ENCODE measurements around the gene CAPZA1. TPM values are rescaled to one million over a fixed set of nuclear protein-coding genes. Genes with fewer than 3 reads are reported as not detected.

CAPZA1 gene
- total RNA-seq, 2 experiments from 2014 or later = 231 to 242 TPM

- Mint-ChIP-seq H3K36me3 (ENCODE audit: low read depth) (peaks cover 7% of the 10 kb centered on the region), H3K27me3 (ENCODE audit: low read depth) (no peaks in the 10 kb centered on the region), H3K4me3 (no peak overlapping the region), H3K27ac (no peak overlapping the region), H3K4me1 (ENCODE audit: low read depth) (peaks cover 4% of the 10 kb centered on the region), H3K9me3 (no peaks in the 10 kb centered on the region)
- CTCF ChIA-PET = no interaction called here
- no peak for DNase-seq
- intact Hi-C loops (cut with micrococcal nuclease) = no loop called here
Measured at GRCh38 chr1:112686835-112687234, 67.2 kb downstream of the CAPZA1 start.

GRCh38 chr1:112687361-112687760, 67.7 kb downstream of the CAPZA1 start:
- CTCF ChIA-PET = no interaction called here
- peaks cover 4% of the 10 kb centered on the region for H3K4me1 Mint-ChIP-seq (ENCODE audit: low read depth)
- intact Hi-C loops (cut with micrococcal nuclease) = no loop called here
- H3K4me3 Mint-ChIP-seq = no peak overlapping the region
- no peak for DNase-seq
- H3K27ac Mint-ChIP-seq = no peak overlapping the region
- peaks cover 5% of the 10 kb centered on the region for H3K36me3 Mint-ChIP-seq (ENCODE audit: low read depth)
- no peaks in the 10 kb centered on the region for H3K27me3 Mint-ChIP-seq (ENCODE audit: low read depth)
- no peaks in the 10 kb centered on the region for H3K9me3 Mint-ChIP-seq

GRCh38 chr1:112687785-112688496, 68.3 kb downstream of the CAPZA1 start:
- Mint-ChIP-seq H3K4me1 (ENCODE audit: low read depth) (peaks cover 2% of the 10 kb centered on the region), H3K36me3 (ENCODE audit: low read depth) (peaks cover 7% of the 10 kb centered on the region), H3K27ac (no peak overlapping the region), H3K9me3 (no peaks in the 10 kb centered on the region), H3K27me3 (ENCODE audit: low read depth) (no peaks in the 10 kb centered on the region), H3K4me3 (no peak overlapping the region)
- CTCF ChIA-PET = no interaction called here
- intact Hi-C loops (cut with micrococcal nuclease) = no loop called here
- no peak for DNase-seq

- no peaks in the 10 kb centered on the region for H3K27me3 Mint-ChIP-seq (ENCODE audit: low read depth)
- H3K9me3 Mint-ChIP-seq = no peaks in the 10 kb centered on the region
- CTCF ChIA-PET = no interaction called here
- H3K27ac Mint-ChIP-seq = no peak overlapping the region
- intact Hi-C loops (cut with micrococcal nuclease) = no loop called here
- no peak for DNase-seq
- peaks cover 8% of the 10 kb centered on the region for H3K36me3 Mint-ChIP-seq (ENCODE audit: low read depth)
- no peak overlapping the region for H3K4me3 Mint-ChIP-seq
- peaks cover 2% of the 10 kb centered on the region for H3K4me1 Mint-ChIP-seq (ENCODE audit: low read depth)
Measured at GRCh38 chr1:112688781-112689193, 69.2 kb downstream of the CAPZA1 start.

GRCh38 chr1:112689196-112689841, 69.7 kb downstream of the CAPZA1 start:
- intact Hi-C loops (cut with micrococcal nuclease) = no loop called here
- Mint-ChIP-seq H3K27me3 (ENCODE audit: low read depth) (no peaks in the 10 kb centered on the region), H3K36me3 (ENCODE audit: low read depth) (peaks cover 8% of the 10 kb centered on the region), H3K27ac (no peak overlapping the region), H3K4me1 (ENCODE audit: low read depth) (peaks cover 2% of the 10 kb centered on the region), H3K4me3 (no peak overlapping the region), H3K9me3 (no peaks in the 10 kb centered on the region)
- no peak for DNase-seq
- CTCF ChIA-PET = no interaction called here

GRCh38 chr1:112689842-112690237, 70.2 kb downstream of the CAPZA1 start:
- no peak overlapping the region for H3K27ac Mint-ChIP-seq
- CTCF ChIA-PET = no interaction called here
- H3K9me3 Mint-ChIP-seq = no peaks in the 10 kb centered on the region
- H3K36me3 Mint-ChIP-seq (ENCODE audit: low read depth) = peaks cover 8% of the 10 kb centered on the region
- intact Hi-C loops (cut with micrococcal nuclease) = no loop called here
- H3K27me3 Mint-ChIP-seq (ENCODE audit: low read depth) = no peaks in the 10 kb centered on the region
- DNase-seq = no peak
- H3K4me3 Mint-ChIP-seq = no peak overlapping the region
- H3K4me1 Mint-ChIP-seq (ENCODE audit: low read depth) = peaks cover 2% of the 10 kb centered on the region

- peaks cover 8% of the 10 kb centered on the region for H3K36me3 Mint-ChIP-seq (ENCODE audit: low read depth)
- no peaks in the 10 kb centered on the region for H3K9me3 Mint-ChIP-seq
- no peak for DNase-seq
- H3K27me3 Mint-ChIP-seq (ENCODE audit: low read depth) = no peaks in the 10 kb centered on the region
- CTCF ChIA-PET = interaction anchor here (1.3 to 1.7 kb wide), 3 partner anchors 12 to 323 kb away, joined by 3 to 5 read pairs (median 4); no protein-coding TSS in a partner anchor
- no peaks in the 10 kb centered on the region for H3K4me1 Mint-ChIP-seq (ENCODE audit: low read depth)
- no peak overlapping the region for H3K4me3 Mint-ChIP-seq
- no peak overlapping the region for H3K27ac Mint-ChIP-seq
- intact Hi-C loops (cut with micrococcal nuclease) = no loop called here
Measured at GRCh38 chr1:112692681-112693080, 73.0 kb downstream of the CAPZA1 start.

GRCh38 chr1:112693821-112694220, 74.2 kb downstream of the CAPZA1 start:
- no peaks in the 10 kb centered on the region for H3K4me1 Mint-ChIP-seq (ENCODE audit: low read depth)
- no peak overlapping the region for H3K27ac Mint-ChIP-seq
- H3K4me3 Mint-ChIP-seq = no peak overlapping the region
- H3K27me3 Mint-ChIP-seq (ENCODE audit: low read depth) = no peaks in the 10 kb centered on the region
- peaks cover 5% of the 10 kb centered on the region for H3K36me3 Mint-ChIP-seq (ENCODE audit: low read depth)
- CTCF ChIA-PET = interaction anchor here (1.6 to 1.7 kb wide), 2 partner anchors 10 to 14 kb away, joined by 4 to 5 read pairs; no protein-coding TSS in a partner anchor
- intact Hi-C loops (cut with micrococcal nuclease) = no loop called here
- H3K9me3 Mint-ChIP-seq = no peaks in the 10 kb centered on the region
- DNase-seq = no peak

- intact Hi-C loops (cut with micrococcal nuclease) = no loop called here
- CTCF ChIA-PET = no interaction called here
- Mint-ChIP-seq H3K27me3 (ENCODE audit: low read depth) (no peaks in the 10 kb centered on the region), H3K36me3 (ENCODE audit: low read depth) (peaks cover 5% of the 10 kb centered on the region), H3K4me1 (ENCODE audit: low read depth) (peaks cover 1% of the 10 kb centered on the region), H3K27ac (no peak overlapping the region), H3K4me3 (no peak overlapping the region), H3K9me3 (no peaks in the 10 kb centered on the region)
- no peak for DNase-seq
Measured at GRCh38 chr1:112694363-112694929, 74.8 kb downstream of the CAPZA1 start.

- DNase-seq = no peak
- Mint-ChIP-seq H3K9me3 (no peaks in the 10 kb centered on the region), H3K27ac (no peak overlapping the region), H3K4me3 (no peak overlapping the region), H3K27me3 (ENCODE audit: low read depth) (no peaks in the 10 kb centered on the region), H3K4me1 (ENCODE audit: low read depth) (peaks cover 9% of the 10 kb centered on the region), H3K36me3 (ENCODE audit: low read depth) (peaks cover 5% of the 10 kb centered on the region)
- CTCF ChIA-PET = no interaction called here
- intact Hi-C loops (cut with micrococcal nuclease) = no loop called here
Measured at GRCh38 chr1:112695276-112695675, 75.6 kb downstream of the CAPZA1 start.

GRCh38 chr1:112696578-112697314, 77.1 kb downstream of the CAPZA1 start:
- no peak for DNase-seq
- H3K9me3 Mint-ChIP-seq = no peaks in the 10 kb centered on the region
- H3K4me1 Mint-ChIP-seq (ENCODE audit: low read depth) = peaks cover 24% of the 10 kb centered on the region
- H3K27ac Mint-ChIP-seq = no peak overlapping the region
- CTCF ChIA-PET = interaction anchor here (0.9 kb wide), 2 partner anchors 19 to 194 kb away, joined by 3 to 4 read pairs; no protein-coding TSS in a partner anchor
- no peak overlapping the region for H3K4me3 Mint-ChIP-seq
- no peaks in the 10 kb centered on the region for H3K27me3 Mint-ChIP-seq (ENCODE audit: low read depth)
- intact Hi-C loops (cut with micrococcal nuclease) = no loop called here
- H3K36me3 Mint-ChIP-seq (ENCODE audit: low read depth) = peaks cover 6% of the 10 kb centered on the region

GRCh38 chr1:112697781-112698201, 78.2 kb downstream of the CAPZA1 start:
- Mint-ChIP-seq H3K9me3 (no peaks in the 10 kb centered on the region), H3K27me3 (ENCODE audit: low read depth) (no peaks in the 10 kb centered on the region), H3K36me3 (ENCODE audit: low read depth) (peaks cover 3% of the 10 kb centered on the region), H3K27ac (no peak overlapping the region), H3K4me3 (no peak overlapping the region), H3K4me1 (ENCODE audit: low read depth) (peaks cover 32% of the 10 kb centered on the region)
- intact Hi-C loops (cut with micrococcal nuclease) = no loop called here
- no peak for DNase-seq
- CTCF ChIA-PET = interaction anchor here (0.9 to 1.8 kb wide), 2 partner anchors 10 to 18 kb away, joined by 3 to 7 read pairs; no protein-coding TSS in a partner anchor

Measured in activated naive CD4-positive, alpha-beta T cell treated with anti-CD3 and anti-CD28 coated beads for 36 hours (primary cell).